Osteoblast (primary cell): ENCODE measurements around the gene SYNGR3. TPM values are rescaled to one million over a fixed set of nuclear protein-coding genes. Genes with fewer than 3 reads are reported as not detected.
"Not testable (repeated sequence)": the region's sequence is repeated elsewhere in the genome, so short reads cannot be mapped to it uniquely, and the experiment has no call there.

Source experiments
- DNase-seq: peaks from one replicate; pipeline ENCODE4 v3.0.0; 2011; ENCODE audit warnings: low spot score, mixed read lengths; ENCODE audit not compliant: insufficient read length; ENCODE audit errors: missing footprints
- H2AFZ ChIP-seq: 2 replicates; pipeline ENCODE4 v1.6.0; 2011; ENCODE audit warnings: mild to moderate bottlenecking, low read length
- H3K27ac ChIP-seq: 2 replicates; pipeline ENCODE4 v1.5.1; 2011; ENCODE audit warnings: mild to moderate bottlenecking, low read depth, low read length, moderate library complexity
- H3K27me3 ChIP-seq: 2 replicates; pipeline ENCODE4 v1.6.0; 2012; ENCODE audit warnings: mild to moderate bottlenecking, control low read depth, inconsistent platforms, low read length, moderate library complexity; ENCODE audit not compliant: insufficient read depth
- H3K36me3 ChIP-seq: 2 replicates; pipeline ENCODE4 v1.5.1; 2011; ENCODE audit warnings: mild to moderate bottlenecking, low read length, control low read depth, moderate library complexity; ENCODE audit not compliant: insufficient read depth
- H3K4me1 ChIP-seq: 2 replicates; pipeline ENCODE4 v1.5.1; 2011; ENCODE audit warnings: mild to moderate bottlenecking, low read length, control low read depth, moderate library complexity; ENCODE audit not compliant: insufficient read depth
- H3K4me2 ChIP-seq: 2 replicates; pipeline ENCODE4 v1.6.0; 2011; ENCODE audit warnings: mild to moderate bottlenecking, low read length; ENCODE audit not compliant: insufficient read depth
- H3K4me3 ChIP-seq: fragments of 200-600 bp; sonication (generic); 3 replicates; pipeline ENCODE4 v1.5.1; 2012; ENCODE audit warnings: mild to moderate bottlenecking, low read length, inconsistent platforms; ENCODE audit not compliant: insufficient read depth
- H3K79me2 ChIP-seq: 2 replicates; pipeline ENCODE4 v1.6.0; 2012; ENCODE audit warnings: mild to moderate bottlenecking, low read length, control low read depth, inconsistent platforms; ENCODE audit not compliant: insufficient read depth
- H3K9me3 ChIP-seq: 2 replicates; pipeline ENCODE4 v1.5.1; 2011; ENCODE audit warnings: low read depth, low read length, control low read depth
- H4K20me1 ChIP-seq: 2 replicates; pipeline ENCODE4 v1.6.0; 2012; ENCODE audit warnings: mild to moderate bottlenecking, low read length, control low read depth; ENCODE audit not compliant: insufficient read depth
- CTCF ChIP-seq: IDR thresholded peaks from 2 replicates; pipeline ENCODE4 v1.5.1; 2011; ENCODE audit warnings: mild to moderate bottlenecking, low read depth, low read length, moderate library complexity; ENCODE audit errors: extremely low read depth
- total RNA-seq: library from RNA; depleted of rRNA; stranded (reverse); fragments of >200 nt; gene quantifications from 2 replicates; pipeline ENCODE4 v1.2.3, GENCODE V29; 2012

Gene SYNGR3
- total RNA-seq, 1 donor: under 0.01 TPM

- no peak for TF ChIP-seq CTCF
- no peaks in the 10 kb centered on the region for H3K79me2 ChIP-seq
- no peak overlapping the region for H3K4me3 ChIP-seq
- H3K4me1 ChIP-seq: no peaks in the 10 kb centered on the region
- no peaks in the 10 kb centered on the region for H4K20me1 ChIP-seq
- H3K27me3 ChIP-seq: no peaks in the 10 kb centered on the region
- H3K27ac ChIP-seq: no peak overlapping the region
- H3K36me3 ChIP-seq: no peaks in the 10 kb centered on the region
- no peak overlapping the region for H3K4me2 ChIP-seq
- no peak overlapping the region for H2AFZ ChIP-seq
- H3K9me3 ChIP-seq: no peaks in the 10 kb centered on the region
- DNase-seq: peak; percentile 29
Measured at GRCh38 chr16:1950047-1950446, 39.7 kb upstream of the SYNGR3 start.

GRCh38 chr16:1950559-1950958, 39.2 kb upstream of the SYNGR3 start:
- TF ChIP-seq CTCF: no peak
- H2AFZ ChIP-seq: no peak overlapping the region
- H3K4me1 ChIP-seq: no peaks in the 10 kb centered on the region
- no peaks in the 10 kb centered on the region for H3K36me3 ChIP-seq
- no peaks in the 10 kb centered on the region for H4K20me1 ChIP-seq
- DNase-seq: peak; percentile 23
- no peak overlapping the region for H3K4me3 ChIP-seq
- H3K9me3 ChIP-seq: no peaks in the 10 kb centered on the region
- no peaks in the 10 kb centered on the region for H3K27me3 ChIP-seq
- H3K4me2 ChIP-seq: no peak overlapping the region
- no peak overlapping the region for H3K27ac ChIP-seq
- no peaks in the 10 kb centered on the region for H3K79me2 ChIP-seq

GRCh38 chr16:1953734-1954133, 36.0 kb upstream of the SYNGR3 start:
- Histone ChIP-seq H3K4me2 (no peak overlapping the region), H2AFZ (no peak overlapping the region), H3K4me3 (no peak overlapping the region), H3K4me1 (no peaks in the 10 kb centered on the region), H4K20me1 (no peaks in the 10 kb centered on the region), H3K27me3 (no peaks in the 10 kb centered on the region), H3K36me3 (no peaks in the 10 kb centered on the region), H3K79me2 (no peaks in the 10 kb centered on the region), H3K9me3 (no peaks in the 10 kb centered on the region), H3K27ac (no peak overlapping the region)
- DNase-seq: peak; percentile 25
- no peak for TF ChIP-seq CTCF

- Histone ChIP-seq H3K79me2 (peaks cover 23% of the 10 kb centered on the region), H3K36me3 (peaks cover 13% of the 10 kb centered on the region), H4K20me1 (peaks cover 22% of the 10 kb centered on the region)
- not testable (repeated sequence) for DNase-seq, H3K4me2 ChIP-seq, H3K27me3 ChIP-seq, H3K27ac ChIP-seq, H3K9me3 ChIP-seq, H2AFZ ChIP-seq, H3K4me1 ChIP-seq, H3K4me3 ChIP-seq
Measured at GRCh38 chr16:1957434-1958142, 32.2 kb upstream of the SYNGR3 start.

- Histone ChIP-seq H4K20me1 (peaks cover 27% of the 10 kb centered on the region), H3K4me1 (peaks cover 11% of the 10 kb centered on the region), H3K79me2 (peaks cover 28% of the 10 kb centered on the region), H3K36me3 (peaks cover 19% of the 10 kb centered on the region)
- not testable (repeated sequence) for DNase-seq, H3K4me3 ChIP-seq, H3K27me3 ChIP-seq, H3K4me2 ChIP-seq, H3K27ac ChIP-seq, H2AFZ ChIP-seq, H3K9me3 ChIP-seq
Measured at GRCh38 chr16:1958143-1958491, 31.7 kb upstream of the SYNGR3 start.
